HCT116 (cell line): ENCODE results near the gene NBAS. TPM values are rescaled to one million over a fixed set of nuclear protein-coding genes. Genes with fewer than 3 reads are reported as not detected.

Source experiments
- ATAC-seq: fragments of 200-7000 bp; cut with Tn5 transposase; 2 replicates; pipeline ENCODE4 v1.9.1; 2020; ENCODE audit warnings: mild to moderate bottlenecking, moderate library complexity
- BruUV-seq: library from RNA; stranded (reverse); fragments of 400-500 nt; replicated peaks from 2 replicates; lab custom pipeline; 2021; lab: Mats Ljungman, UMichigan
- CTCF ChIA-PET: fragments of 300-600 bp; sonication (Branson Sonifier 250); formaldehyde crosslinking; loops from one replicate; lab custom pipeline; 2021; ENCODE audit warnings: antibody characterized with exemption; lab: Charles Lee
- POLR2A ChIA-PET: fragments of 300-600, 350-600 bp; sonication (Branson Sonifier 250); formaldehyde crosslinking; loops from one replicate; lab custom pipeline; 2021; ENCODE audit warnings: antibody characterized with exemption; lab: Charles Lee
- RAD21 ChIA-PET, 2 experiments: fragments of 300-600 bp; sonication (Branson Sonifier 250); formaldehyde crosslinking; loops; one replicate each; lab custom pipeline; 2023; ENCODE audit warnings: low total read pairs in 2 of 2; ENCODE audit not compliant: uncharacterized antibody in 2 of 2, unreplicated experiment in 2 of 2, low non-redundant PET in 1 of 2; lab: Charles Lee
- DNase-seq: peaks from one replicate; pipeline ENCODE4 v3.0.0-alpha.2; 2010; ENCODE audit warnings: low read depth, low spot score
- H2AFZ ChIP-seq: fragments of 200-600 bp; shearing (Covaris generic), sonication (generic); 2 replicates; pipeline ENCODE4 v1.6.1; 2017; ENCODE audit warnings: low read depth, mixed run types, mixed read lengths, antibody characterized with exemption, low read length; ENCODE audit not compliant: poor library complexity, severe bottlenecking
- H3K27ac ChIP-seq: 2 replicates; pipeline ENCODE4 v1.5.1; 2012; ENCODE audit warnings: low read depth, low read length
- H3K27me3 ChIP-seq: fragments of 200-600 bp; sonication (generic); 2 replicates; pipeline ENCODE4 v1.6.1; 2016; ENCODE audit warnings: mixed run types, low read length, mixed read lengths; ENCODE audit not compliant: insufficient read depth
- H3K36me3 ChIP-seq, 2 experiments: fragments of 200-500 bp in 1 of 2; fragments of 200-600 bp in 1 of 2; sonication (Bioruptor generic) in 1 of 2; sonication (generic) in 1 of 2; 2 replicates each; pipeline versions ENCODE4 v1.5.1 to v1.6.1; 2014 to 2016; ENCODE audit warnings: low read length in 2 of 2, inconsistent platforms in 1 of 2, mixed read lengths in 1 of 2, mixed run types in 1 of 2; ENCODE audit not compliant: insufficient read depth in 2 of 2, control insufficient read depth in 1 of 2
- H3K4me1 ChIP-seq, 2 experiments: fragments of 200-600 bp in 1 of 2; sonication (generic) in 1 of 2; 2 replicates each; pipeline versions ENCODE4 v1.5.1 to v1.6.1; 2012 to 2017; ENCODE audit warnings: low read length in 2 of 2, inconsistent platforms in 1 of 2, mild to moderate bottlenecking in 1 of 2, mixed read lengths in 1 of 2, mixed run types in 1 of 2, moderate library complexity in 1 of 2; ENCODE audit not compliant: insufficient read depth in 2 of 2, control insufficient read depth in 1 of 2
- H3K4me2 ChIP-seq: fragments of 200-600 bp; sonication (generic); 2 replicates; pipeline ENCODE4 v1.6.1; 2017; ENCODE audit warnings: mixed run types, low read length, mixed read lengths
- H3K4me3 ChIP-seq, 2 experiments: fragments of 200-600 bp in 1 of 2; sonication (generic) in 1 of 2; replicated peaks in 1 of 2; 2 replicates each; pipeline ENCODE4 v1.5.1; 2011 to 2016; ENCODE audit warnings: low read length in 2 of 2, control low read depth in 1 of 2, low read depth in 1 of 2, mild to moderate bottlenecking in 1 of 2, mixed read lengths in 1 of 2, mixed run types in 1 of 2
- H3K79me2 ChIP-seq: fragments of 200-600 bp; sonication (generic); 2 replicates; pipeline ENCODE4 v1.6.1; 2017; ENCODE audit warnings: mild to moderate bottlenecking, mixed run types, low read length, moderate library complexity, mixed read lengths; ENCODE audit not compliant: insufficient read depth
- H3K9ac ChIP-seq: fragments of 200-600 bp; sonication (generic); 2 replicates; pipeline ENCODE4 v1.6.1; 2016; ENCODE audit warnings: low read length, mixed read lengths
- H3K9me2 ChIP-seq: fragments of 200-600 bp; sonication (generic), shearing (Covaris generic); 2 replicates; pipeline ENCODE4 v1.6.1; 2017; ENCODE audit warnings: mixed run types, mild to moderate bottlenecking, moderate library complexity; ENCODE audit not compliant: insufficient read depth
- H3K9me3 ChIP-seq, 2 experiments: fragments of 200-500 bp in 1 of 2; fragments of 200-600 bp in 1 of 2; sonication (Bioruptor generic) in 1 of 2; sonication (generic) in 1 of 2; 2 replicates each; pipeline ENCODE4 v1.6.1; 2014 to 2017; ENCODE audit warnings: low read length in 2 of 2, mixed read lengths in 2 of 2, inconsistent platforms in 1 of 2, low read depth in 1 of 2, mild to moderate bottlenecking in 1 of 2, mixed run types in 1 of 2, moderate library complexity in 1 of 2; ENCODE audit not compliant: control insufficient read depth in 1 of 2, insufficient read depth in 1 of 2
- H4K20me1 ChIP-seq: fragments of 200-600 bp; sonication (generic), shearing (Covaris generic); 2 replicates; pipeline ENCODE4 v1.6.1; 2017; ENCODE audit warnings: mixed run types, mild to moderate bottlenecking, moderate library complexity; ENCODE audit not compliant: insufficient read depth
- CBX3 ChIP-seq: IDR thresholded peaks from 2 replicates; pipeline ENCODE4 v1.6.1; 2012; ENCODE audit warnings: low read depth
- CEBPB ChIP-seq: IDR thresholded peaks from 2 replicates; pipeline ENCODE4 v1.6.1; 2012; ENCODE audit warnings: low read depth
- EGR1 ChIP-seq: IDR thresholded peaks from 2 replicates; pipeline ENCODE4 v1.6.1; 2012; ENCODE audit warnings: low read depth
- ELF1 ChIP-seq: IDR thresholded peaks from 2 replicates; pipeline ENCODE4 v1.6.1; 2012; ENCODE audit warnings: low read depth, borderline replicate concordance
- EZH2 ChIP-seq: fragments of 200-600 bp; sonication (generic); IDR thresholded peaks from 2 replicates; pipeline ENCODE4 v1.6.1; 2017; ENCODE audit warnings: antibody characterized with exemption, mixed run types
- EZH2phosphoT487 ChIP-seq: fragments of 200-600 bp; IDR thresholded peaks from 2 replicates; pipeline ENCODE4 v1.6.1; 2018; ENCODE audit warnings: antibody characterized with exemption, borderline replicate concordance
- FOSL1 ChIP-seq: IDR thresholded peaks from 2 replicates; pipeline ENCODE4 v1.6.1; 2012; ENCODE audit warnings: low read depth
- JUND ChIP-seq: IDR thresholded peaks from 2 replicates; pipeline ENCODE4 v1.6.1; 2012
- POLR2A ChIP-seq: IDR thresholded peaks from 2 replicates; pipeline ENCODE4 v1.7.0; 2011; ENCODE audit warnings: borderline replicate concordance; ENCODE audit not compliant: insufficient read depth, insufficient read length; ENCODE audit errors: extremely low read depth
- POLR2AphosphoS5 ChIP-seq: IDR thresholded peaks from 2 replicates; pipeline ENCODE4 v1.6.1; 2011; ENCODE audit warnings: mild to moderate bottlenecking, low read depth, low read length, moderate library complexity
- RAD21 ChIP-seq: IDR thresholded peaks from 2 replicates; pipeline ENCODE4 v1.6.1; 2012; ENCODE audit warnings: low read depth, mild to moderate bottlenecking
- SIN3A ChIP-seq: IDR thresholded peaks from 2 replicates; pipeline ENCODE4 v1.6.1; 2012; ENCODE audit warnings: low read depth
- SP1 ChIP-seq: IDR thresholded peaks from 2 replicates; pipeline ENCODE4 v1.6.1; 2012; ENCODE audit warnings: low read depth
- SRF ChIP-seq: IDR thresholded peaks from 2 replicates; pipeline ENCODE4 v1.6.1; 2012; ENCODE audit warnings: low read depth
- YY1 ChIP-seq: IDR thresholded peaks from 2 replicates; pipeline ENCODE4 v1.6.1; 2011; ENCODE audit warnings: low read length, low read depth, moderate library complexity, mild to moderate bottlenecking; ENCODE audit not compliant: insufficient replicate concordance; ENCODE audit errors: extremely low read depth
- ZFX ChIP-seq: fragments of 450-650 bp; IDR thresholded peaks from 2 replicates; pipeline ENCODE4 v1.6.1; 2017
- ZNF274 ChIP-seq: fragments of 200-500 bp; sonication (Bioruptor generic); IDR thresholded peaks from 2 replicates; pipeline ENCODE4 v1.6.1; 2014; ENCODE audit warnings: mild to moderate bottlenecking, low read depth, low read length, inconsistent platforms
- intact Hi-C: fragments of 100-400 bp; cut with micrococcal nuclease; formaldehyde crosslinking; loops from 2 replicates; pipeline ENCODE4 v1.10.0; 2022
- total RNA-seq: library from RNA; stranded (reverse); gene quantifications from one replicate; pipeline ENCODE4 v1.2.1, GENCODE V29; 2021; ENCODE audit not compliant: unreplicated experiment
- TF ChIP-seq, protein P1 (sequence below): IDR thresholded peaks from 2 replicates; pipeline ENCODE4 v1.6.1; 2012; ENCODE audit warnings: low read depth
- TF ChIP-seq, protein P2 (sequence below), 3 experiments: fragments of 200-600 bp in 1 of 3; sonication (generic) in 1 of 3; IDR thresholded peaks in 2 of 3; conservative IDR thresholded peaks in 1 of 3; 2 replicates each; pipeline ENCODE4 v1.5.1; 2012 to 2017; ENCODE audit warnings: low read depth in 2 of 3, low read length in 2 of 3, antibody characterized with exemption in 1 of 3, borderline replicate concordance in 1 of 3, control low read depth in 1 of 3, mild to moderate bottlenecking in 1 of 3, mixed read lengths in 1 of 3, mixed run types in 1 of 3, moderate library complexity in 1 of 3; ENCODE audit not compliant: insufficient read depth in 1 of 3
- TF ChIP-seq, protein P3 (sequence below): IDR thresholded peaks from 2 replicates; pipeline ENCODE4 v1.6.1; 2011; ENCODE audit warnings: mild to moderate bottlenecking, low read length, moderate library complexity; ENCODE audit not compliant: insufficient replicate concordance; ENCODE audit errors: extremely low read depth

NBAS gene
- total RNA-seq, 1 experiment from 2014 or later = 32.8 TPM

DNA sequence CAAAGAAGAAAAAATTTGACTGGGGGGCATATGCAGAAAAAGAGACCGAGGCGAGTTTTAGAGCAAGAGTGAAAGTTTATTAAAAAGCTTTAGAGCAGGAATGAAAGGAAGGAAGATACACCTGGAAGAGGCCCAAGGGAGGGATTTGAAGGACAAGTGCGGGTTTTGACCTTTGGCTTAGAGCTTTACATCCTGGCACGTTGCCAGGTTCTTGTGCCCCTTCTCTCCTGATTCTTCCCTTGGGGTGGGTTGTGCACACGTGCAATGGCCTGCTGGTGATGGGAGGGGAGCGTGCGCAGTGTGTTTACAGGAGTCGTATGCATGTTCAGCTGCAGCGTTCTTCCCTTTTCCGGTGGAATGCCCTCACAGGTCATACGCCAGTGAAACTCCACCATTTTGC, 208.8 kb downstream of the NBAS start (continued):
- TF ChIP-seq ZNF274 (no peak), CBX3 (no peak), POLR2A (no peak)

DNA sequence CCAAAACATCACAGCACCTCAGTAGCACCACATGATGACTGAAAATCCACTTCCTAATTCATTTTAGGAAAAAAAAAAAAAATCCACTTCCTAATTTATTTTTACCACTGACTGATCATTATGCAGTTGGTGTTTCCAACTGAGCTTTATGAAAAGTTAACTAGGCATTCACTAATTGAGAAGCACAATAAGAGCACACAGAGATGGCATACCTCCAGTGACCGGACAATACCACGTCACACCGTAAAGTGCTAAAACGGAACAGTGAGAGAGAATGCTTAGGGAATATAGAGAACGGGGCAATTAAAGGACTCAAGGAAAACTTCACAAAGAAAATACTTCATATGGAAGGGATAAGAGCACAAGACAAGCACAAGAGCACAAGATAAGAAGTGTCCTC, 212.5 kb downstream of the NBAS start:
- Histone ChIP-seq H3K9me3 (no peaks in the 10 kb centered on the region), H3K4me3 (no peak overlapping the region), H3K4me1 (no peaks in the 10 kb centered on the region), H3K9ac (no peak overlapping the region), H3K9me2 (no peaks in the 10 kb centered on the region), H2AFZ (no peak overlapping the region), H4K20me1 (no peaks in the 10 kb centered on the region), H3K4me2 (no peak overlapping the region), H3K36me3 (no peaks in the 10 kb centered on the region), H3K27me3 (no peaks in the 10 kb centered on the region), H3K27ac (no peak overlapping the region), H3K79me2 (no peaks in the 10 kb centered on the region)
- ATAC-seq (no peak), DNase-seq (no peak)
- intact Hi-C loops = no loop called here
- ChIA-PET POLR2A (no interaction called here), CTCF (no interaction called here), RAD21 (no interaction called here)
- no TSS peak for BruUV-seq
- TF ChIP-seq JUND = no peak
- TF ChIP-seq ELF1 = no peak
- TF ChIP-seq, protein P1, sequence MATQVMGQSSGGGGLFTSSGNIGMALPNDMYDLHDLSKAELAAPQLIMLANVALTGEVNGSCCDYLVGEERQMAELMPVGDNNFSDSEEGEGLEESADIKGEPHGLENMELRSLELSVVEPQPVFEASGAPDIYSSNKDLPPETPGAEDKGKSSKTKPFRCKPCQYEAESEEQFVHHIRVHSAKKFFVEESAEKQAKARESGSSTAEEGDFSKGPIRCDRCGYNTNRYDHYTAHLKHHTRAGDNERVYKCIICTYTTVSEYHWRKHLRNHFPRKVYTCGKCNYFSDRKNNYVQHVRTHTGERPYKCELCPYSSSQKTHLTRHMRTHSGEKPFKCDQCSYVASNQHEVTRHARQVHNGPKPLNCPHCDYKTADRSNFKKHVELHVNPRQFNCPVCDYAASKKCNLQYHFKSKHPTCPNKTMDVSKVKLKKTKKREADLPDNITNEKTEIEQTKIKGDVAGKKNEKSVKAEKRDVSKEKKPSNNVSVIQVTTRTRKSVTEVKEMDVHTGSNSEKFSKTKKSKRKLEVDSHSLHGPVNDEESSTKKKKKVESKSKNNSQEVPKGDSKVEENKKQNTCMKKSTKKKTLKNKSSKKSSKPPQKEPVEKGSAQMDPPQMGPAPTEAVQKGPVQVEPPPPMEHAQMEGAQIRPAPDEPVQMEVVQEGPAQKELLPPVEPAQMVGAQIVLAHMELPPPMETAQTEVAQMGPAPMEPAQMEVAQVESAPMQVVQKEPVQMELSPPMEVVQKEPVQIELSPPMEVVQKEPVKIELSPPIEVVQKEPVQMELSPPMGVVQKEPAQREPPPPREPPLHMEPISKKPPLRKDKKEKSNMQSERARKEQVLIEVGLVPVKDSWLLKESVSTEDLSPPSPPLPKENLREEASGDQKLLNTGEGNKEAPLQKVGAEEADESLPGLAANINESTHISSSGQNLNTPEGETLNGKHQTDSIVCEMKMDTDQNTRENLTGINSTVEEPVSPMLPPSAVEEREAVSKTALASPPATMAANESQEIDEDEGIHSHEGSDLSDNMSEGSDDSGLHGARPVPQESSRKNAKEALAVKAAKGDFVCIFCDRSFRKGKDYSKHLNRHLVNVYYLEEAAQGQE = no peak
- TF ChIP-seq POLR2A = no peak
- TF ChIP-seq CBX3 = no peak
- no peak for TF ChIP-seq EGR1
- TF ChIP-seq, protein P2, sequence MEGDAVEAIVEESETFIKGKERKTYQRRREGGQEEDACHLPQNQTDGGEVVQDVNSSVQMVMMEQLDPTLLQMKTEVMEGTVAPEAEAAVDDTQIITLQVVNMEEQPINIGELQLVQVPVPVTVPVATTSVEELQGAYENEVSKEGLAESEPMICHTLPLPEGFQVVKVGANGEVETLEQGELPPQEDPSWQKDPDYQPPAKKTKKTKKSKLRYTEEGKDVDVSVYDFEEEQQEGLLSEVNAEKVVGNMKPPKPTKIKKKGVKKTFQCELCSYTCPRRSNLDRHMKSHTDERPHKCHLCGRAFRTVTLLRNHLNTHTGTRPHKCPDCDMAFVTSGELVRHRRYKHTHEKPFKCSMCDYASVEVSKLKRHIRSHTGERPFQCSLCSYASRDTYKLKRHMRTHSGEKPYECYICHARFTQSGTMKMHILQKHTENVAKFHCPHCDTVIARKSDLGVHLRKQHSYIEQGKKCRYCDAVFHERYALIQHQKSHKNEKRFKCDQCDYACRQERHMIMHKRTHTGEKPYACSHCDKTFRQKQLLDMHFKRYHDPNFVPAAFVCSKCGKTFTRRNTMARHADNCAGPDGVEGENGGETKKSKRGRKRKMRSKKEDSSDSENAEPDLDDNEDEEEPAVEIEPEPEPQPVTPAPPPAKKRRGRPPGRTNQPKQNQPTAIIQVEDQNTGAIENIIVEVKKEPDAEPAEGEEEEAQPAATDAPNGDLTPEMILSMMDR (IDR thresholded peaks at IDR 0.05 in 2 of 3, conservative IDR thresholded peaks at IDR 0.05 in 1 of 3; ENCODE audit: borderline replicate concordance in 1 of 3, insufficient read depth in 1 of 3, low read depth in 2 of 3, low read length in 2 of 3) = no peak
- TF ChIP-seq EZH2 = no peak
- TF ChIP-seq SIN3A = no peak
- no peak for TF ChIP-seq SP1
- no peak for TF ChIP-seq RAD21
- no peak for TF ChIP-seq YY1
- no peak for TF ChIP-seq ZNF274
- TF ChIP-seq, protein P3, sequence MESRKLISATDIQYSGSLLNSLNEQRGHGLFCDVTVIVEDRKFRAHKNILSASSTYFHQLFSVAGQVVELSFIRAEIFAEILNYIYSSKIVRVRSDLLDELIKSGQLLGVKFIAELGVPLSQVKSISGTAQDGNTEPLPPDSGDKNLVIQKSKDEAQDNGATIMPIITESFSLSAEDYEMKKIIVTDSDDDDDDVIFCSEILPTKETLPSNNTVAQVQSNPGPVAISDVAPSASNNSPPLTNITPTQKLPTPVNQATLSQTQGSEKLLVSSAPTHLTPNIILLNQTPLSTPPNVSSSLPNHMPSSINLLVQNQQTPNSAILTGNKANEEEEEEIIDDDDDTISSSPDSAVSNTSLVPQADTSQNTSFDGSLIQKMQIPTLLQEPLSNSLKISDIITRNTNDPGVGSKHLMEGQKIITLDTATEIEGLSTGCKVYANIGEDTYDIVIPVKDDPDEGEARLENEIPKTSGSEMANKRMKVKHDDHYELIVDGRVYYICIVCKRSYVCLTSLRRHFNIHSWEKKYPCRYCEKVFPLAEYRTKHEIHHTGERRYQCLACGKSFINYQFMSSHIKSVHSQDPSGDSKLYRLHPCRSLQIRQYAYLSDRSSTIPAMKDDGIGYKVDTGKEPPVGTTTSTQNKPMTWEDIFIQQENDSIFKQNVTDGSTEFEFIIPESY = no peak
- no peak for TF ChIP-seq FOSL1
- TF ChIP-seq ZFX = no peak
- no peak for TF ChIP-seq POLR2AphosphoS5
- TF ChIP-seq SRF = no peak
- no peak for TF ChIP-seq EZH2phosphoT487
- TF ChIP-seq CEBPB = no peak
